CD8-positive, alpha-beta memory T cell (primary cell): ENCODE results near the gene RNU1-2. TPM values are rescaled to one million over a fixed set of nuclear protein-coding genes. Genes with fewer than 3 reads are reported as not detected.
"Not testable (repeated sequence)": the region's sequence is repeated elsewhere in the genome, so short reads cannot be mapped to it uniquely, and the experiment has no call there.

ENCODE experiments used
- CTCF ChIA-PET: fragments of 350-600 bp; sonication (Branson Sonifier 250); formaldehyde crosslinking; loops from one replicate; lab custom pipeline; 2021; ENCODE audit warnings: antibody characterized with exemption; lab: Charles Lee
- POLR2A ChIA-PET: fragments of 350-600 bp; sonication (Branson Sonifier 250); formaldehyde crosslinking; loops from one replicate; lab custom pipeline; 2021; ENCODE audit warnings: antibody characterized with exemption; lab: Charles Lee
- DNase-seq, 5 donors: peaks; one replicate each; pipeline versions ENCODE4 v3.0.0 to v3.0.0-alpha.2; 2020 to 2022; ENCODE audit warnings: mixed read lengths in 1 of 5
- H3K27ac ChIP-seq: one replicate; pipeline ENCODE4 v1.7.0; 2013; ENCODE audit warnings: low read depth, mild to moderate bottlenecking, low read length, moderate library complexity
- H3K27me3 ChIP-seq: 2 replicates; pipeline ENCODE4 v1.7.0; 2013; ENCODE audit warnings: low read length, mild to moderate bottlenecking; ENCODE audit not compliant: insufficient read depth, poor library complexity, severe bottlenecking
- H3K36me3 ChIP-seq: 2 replicates; pipeline ENCODE4 v1.7.0; 2013; ENCODE audit warnings: mild to moderate bottlenecking, low read length, moderate library complexity; ENCODE audit not compliant: insufficient read depth
- H3K4me1 ChIP-seq: 2 replicates; pipeline ENCODE4 v1.7.0; 2013; ENCODE audit warnings: mild to moderate bottlenecking, low read length, moderate library complexity; ENCODE audit not compliant: insufficient read depth
- H3K4me3 ChIP-seq: 2 replicates; pipeline ENCODE4 v1.7.0; 2013; ENCODE audit warnings: mild to moderate bottlenecking, low read length
- H3K9me3 ChIP-seq: 2 replicates; pipeline ENCODE4 v1.7.0; 2013; ENCODE audit warnings: mild to moderate bottlenecking, low read length
- H3K27ac Mint-ChIP-seq, 8 donors: one replicate each; pipeline ENCODE4 v1.8.0; 2020 to 2021; ENCODE audit warnings: mixed read lengths in 8 of 8, mild to moderate bottlenecking in 6 of 8, inconsistent platforms in 3 of 8, moderate library complexity in 3 of 8
- H3K27me3 Mint-ChIP-seq, 2 donors: one replicate each; pipeline ENCODE4 v1.8.0; 2020 to 2021; ENCODE audit warnings: mixed read lengths in 2 of 2, mild to moderate bottlenecking in 1 of 2, moderate library complexity in 1 of 2
- H3K36me3 Mint-ChIP-seq, 3 donors: one replicate each; pipeline ENCODE4 v1.8.0; 2020 to 2021; ENCODE audit warnings: mixed read lengths in 3 of 3, inconsistent platforms in 1 of 3, mild to moderate bottlenecking in 1 of 3
- H3K4me1 Mint-ChIP-seq, 3 donors: one replicate each; pipeline ENCODE4 v1.8.0; 2020 to 2021; ENCODE audit warnings: mixed read lengths in 3 of 3, inconsistent platforms in 1 of 3, mild to moderate bottlenecking in 1 of 3
- H3K4me3 Mint-ChIP-seq, 7 donors: one replicate each; pipeline ENCODE4 v1.8.0; 2020 to 2021; ENCODE audit warnings: mixed read lengths in 7 of 7, mild to moderate bottlenecking in 6 of 7, moderate library complexity in 4 of 7, inconsistent platforms in 2 of 7
- H3K9me3 Mint-ChIP-seq, 5 donors: one replicate each; pipeline ENCODE4 v1.8.0; 2020 to 2022; ENCODE audit warnings: mixed read lengths in 5 of 5, mild to moderate bottlenecking in 3 of 5, moderate library complexity in 2 of 5, inconsistent platforms in 1 of 5
- polyA plus RNA-seq: library from polyadenylated mRNA; unstranded; fragments of 300-500 nt; fragmentation: Illumina TruSeq; gene quantifications from one replicate; pipeline ENCODE4 v1.2.3, GENCODE V29; 2021
- total RNA-seq, 2 experiments: library from RNA; stranded (reverse); gene quantifications; one replicate each; pipeline ENCODE4 v1.2.3, GENCODE V29; 2021

Gene RNU1-2
- total and polyA plus RNA-seq, 3 experiments from 2014 or later, result 1,293 to 1,300 TPM; not detected in 1

- H3K9me3 ChIP-seq, POLR2A ChIA-PET, H3K27ac ChIP-seq, H3K27me3 Mint-ChIP-seq, H3K27me3 ChIP-seq, H3K9me3 Mint-ChIP-seq, CTCF ChIA-PET, H3K36me3 Mint-ChIP-seq, H3K4me3 ChIP-seq, DNase-seq, H3K36me3 ChIP-seq: not testable (repeated sequence)
- Mint-ChIP-seq H3K4me1 (peaks cover 32 to 57% (median 52%) of the 10 kb centered on the region in 3 donors), H3K4me3 (peak overlapping the region in 4 of 7 donors; percentile 13 to 82 (median 58)), H3K27ac (peak overlapping the region in 4 of 8 donors; percentile 57 to 100 (median 86))
- H3K4me1 ChIP-seq, result peaks cover 21% of the 10 kb centered on the region
These were observed 2.0 kb upstream of the RNU1-2 start for GRCh38 chr1:16893796-16894195.

- peak overlapping the region in 4 of 7 donors; percentile 23 to 82 (median 54) for H3K4me3 Mint-ChIP-seq
- H3K36me3 Mint-ChIP-seq, H3K27ac ChIP-seq, H3K4me3 ChIP-seq, H3K36me3 ChIP-seq, DNase-seq, H3K27me3 ChIP-seq, CTCF ChIA-PET, H3K9me3 ChIP-seq, POLR2A ChIA-PET, H3K9me3 Mint-ChIP-seq, H3K27me3 Mint-ChIP-seq: not testable (repeated sequence)
- H3K27ac Mint-ChIP-seq, result peak overlapping the region in 7 of 8 donors; percentile 91 to 100 (median 100)
- peaks cover 19% of the 10 kb centered on the region for H3K4me1 ChIP-seq
- H3K4me1 Mint-ChIP-seq, result peaks cover 27 to 53% (median 46%) of the 10 kb centered on the region in 3 donors
These were observed 1.4 kb upstream of the RNU1-2 start for GRCh38 chr1:16894338-16894737.

DNA sequence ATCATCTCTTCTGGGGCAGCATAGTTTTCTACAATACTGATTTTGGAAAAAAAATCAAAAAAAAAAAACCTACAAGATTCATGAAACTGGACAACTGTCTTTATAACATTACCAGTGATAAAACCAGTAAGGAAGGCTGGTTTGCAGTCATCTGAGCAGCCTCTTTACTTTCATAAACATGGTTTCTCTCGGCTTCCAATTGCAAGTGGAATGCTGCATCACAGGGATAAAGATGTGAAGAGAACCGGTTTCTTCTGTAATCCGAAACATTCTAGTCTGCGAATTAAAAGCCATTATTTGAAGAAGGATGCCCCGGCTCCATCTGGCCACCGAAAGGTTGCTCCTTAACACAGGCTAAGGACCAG lies 565 bp upstream of the RNU1-2 start:
- Mint-ChIP-seq H3K27ac (peak overlapping the region; percentile 91 to 100 (median 100)), H3K4me1 (peaks cover 20 to 44% (median 38%) of the 10 kb centered on the region in 3 donors), H3K4me3 (peak overlapping the region; percentile 53 to 92 (median 82))
- Histone ChIP-seq H3K4me1 (peaks cover 13% of the 10 kb centered on the region), H3K4me3 (peak overlapping the region; percentile 18), H3K27ac (peak overlapping the region; percentile 94)
- CTCF ChIA-PET, POLR2A ChIA-PET, DNase-seq, H3K36me3 ChIP-seq, H3K36me3 Mint-ChIP-seq, H3K27me3 Mint-ChIP-seq, H3K9me3 Mint-ChIP-seq, H3K9me3 ChIP-seq, H3K27me3 ChIP-seq: not testable (repeated sequence)

GRCh38 chr1:16896316-16897055 lies 706 bp downstream of the RNU1-2 start:
- peak; percentile 35 to 71 (median 66) for DNase-seq
- peaks cover 21% of the 10 kb centered on the region for H3K4me1 ChIP-seq
- CTCF ChIA-PET, H3K36me3 ChIP-seq, H3K27me3 ChIP-seq, H3K9me3 ChIP-seq, H3K36me3 Mint-ChIP-seq, H3K27me3 Mint-ChIP-seq, H3K9me3 Mint-ChIP-seq: not testable (repeated sequence)
- peaks cover 28 to 51% (median 47%) of the 10 kb centered on the region in 3 donors for H3K4me1 Mint-ChIP-seq
- POLR2A ChIA-PET, result interaction anchor here (1.7 kb wide), 1 partner anchor 9 kb away, joined by 10 read pairs; no protein-coding TSS in a partner anchor
- H3K27ac Mint-ChIP-seq, result peak overlapping the region; percentile 93 to 100 (median 100)
- H3K4me3 ChIP-seq, result peak overlapping the region; percentile 60
- H3K27ac ChIP-seq, result peak overlapping the region; percentile 94
- H3K4me3 Mint-ChIP-seq, result peak overlapping the region; percentile 69 to 92 (median 82)

DNA sequence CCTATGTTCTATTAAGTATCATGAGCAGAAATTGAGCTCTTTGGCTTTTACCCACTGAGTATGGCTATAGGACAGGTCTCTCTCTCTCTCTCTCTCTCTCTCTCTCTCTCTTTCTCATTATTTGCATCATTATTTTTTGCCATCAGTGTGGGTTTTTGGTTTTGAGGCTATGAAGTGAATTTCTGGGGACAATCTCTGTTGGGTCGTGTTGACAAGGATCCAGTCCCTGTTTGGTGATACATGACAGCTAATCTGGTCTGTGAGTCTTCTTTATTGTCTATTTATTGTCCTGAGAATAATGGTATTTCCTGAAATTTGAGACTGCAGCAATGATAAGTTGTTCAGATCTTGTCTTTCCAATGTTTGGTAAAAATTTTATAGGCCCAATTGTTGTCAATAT lies 1.9 kb downstream of the RNU1-2 start:
- DNase-seq, POLR2A ChIA-PET, H3K9me3 Mint-ChIP-seq, H3K27me3 Mint-ChIP-seq, CTCF ChIA-PET, H3K9me3 ChIP-seq, H3K36me3 Mint-ChIP-seq, H3K4me3 ChIP-seq, H3K36me3 ChIP-seq, H3K27me3 ChIP-seq, H3K27ac ChIP-seq: not testable (repeated sequence)
- H3K27ac Mint-ChIP-seq, result peak overlapping the region in 7 of 8 donors; percentile 35 to 100 (median 87)
- H3K4me1 ChIP-seq, result peaks cover 27% of the 10 kb centered on the region
- peak overlapping the region; percentile 12 to 79 (median 36) for H3K4me3 Mint-ChIP-seq
- H3K4me1 Mint-ChIP-seq, result peaks cover 32 to 55% (median 52%) of the 10 kb centered on the region in 3 donors

DNA sequence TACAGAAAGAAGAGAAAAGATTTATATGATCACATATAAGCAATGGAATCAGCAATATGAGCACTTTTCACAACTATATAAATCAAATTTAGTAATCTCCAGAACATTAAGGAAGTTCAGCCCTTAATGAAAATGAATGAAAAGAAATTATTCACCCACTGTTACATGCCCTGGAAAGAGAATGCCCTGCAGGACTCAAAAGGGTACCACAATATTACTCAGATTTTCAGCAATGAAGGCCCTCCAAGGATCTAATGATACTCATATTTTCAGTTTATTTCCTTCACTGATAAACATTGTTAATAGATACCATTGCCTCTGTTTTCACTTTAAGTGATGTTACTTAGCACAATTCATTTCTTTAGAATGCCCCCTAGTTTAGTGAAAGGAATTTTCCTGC lies 2.5 kb downstream of the RNU1-2 start:
- H3K27me3 Mint-ChIP-seq, DNase-seq, H3K9me3 Mint-ChIP-seq, POLR2A ChIA-PET, H3K27me3 ChIP-seq, H3K36me3 Mint-ChIP-seq, CTCF ChIA-PET, H3K36me3 ChIP-seq, H3K9me3 ChIP-seq, H3K4me3 ChIP-seq, H3K27ac ChIP-seq: not testable (repeated sequence)
- H3K4me1 ChIP-seq, result peaks cover 33% of the 10 kb centered on the region
- Mint-ChIP-seq H3K4me3 (peak overlapping the region in 2 of 7 donors; percentile 54 to 79), H3K27ac (peak overlapping the region in 4 of 8 donors; percentile 21 to 95 (median 65)), H3K4me1 (peaks cover 32 to 55% (median 52%) of the 10 kb centered on the region in 3 donors)

- not testable (repeated sequence) for H3K27me3 Mint-ChIP-seq
These were observed 3.2 kb downstream of the RNU1-2 start for GRCh38 chr1:16899020-16899419.

GRCh38 chr1:16900751-16901150 lies 5.0 kb downstream of the RNU1-2 start:
- CTCF ChIA-PET, result no interaction called here
- Mint-ChIP-seq H3K36me3 (peaks cover 0 to 3% (median 0%) of the 10 kb centered on the region in 3 donors), H3K4me3 (peak overlapping the region in 2 of 7 donors; percentile 24 to 30), H3K4me1 (peaks cover 29 to 41% (median 41%) of the 10 kb centered on the region in 3 donors), H3K27me3 (peaks cover 0 to 10% of the 10 kb centered on the region in 2 donors), H3K27ac (peak overlapping the region in 3 of 8 donors; percentile 35 to 87 (median 66)), H3K9me3 (no peaks in the 10 kb centered on the region)
- H3K9me3 ChIP-seq, result no peaks in the 10 kb centered on the region
- H3K27me3 ChIP-seq, result no peaks in the 10 kb centered on the region
- peaks cover 44% of the 10 kb centered on the region for H3K4me1 ChIP-seq
- H3K27ac ChIP-seq, result no peak overlapping the region
- DNase-seq, result no peak
- POLR2A ChIA-PET, result no interaction called here
- no peaks in the 10 kb centered on the region for H3K36me3 ChIP-seq
- no peak overlapping the region for H3K4me3 ChIP-seq

More at GRCh38 chr1:16899020-16899419, 3.2 kb downstream of the RNU1-2 start:
- DNase-seq, CTCF ChIA-PET, H3K27me3 ChIP-seq, POLR2A ChIA-PET, H3K9me3 Mint-ChIP-seq, H3K27ac ChIP-seq, H3K36me3 ChIP-seq, H3K4me3 Mint-ChIP-seq, H3K9me3 ChIP-seq, H3K36me3 Mint-ChIP-seq, H3K4me3 ChIP-seq: not testable (repeated sequence)
- peak overlapping the region in 1 of 8 donors; percentile 21 for H3K27ac Mint-ChIP-seq
- H3K4me1 ChIP-seq, result peaks cover 38% of the 10 kb centered on the region
- H3K4me1 Mint-ChIP-seq, result peaks cover 32 to 55% (median 52%) of the 10 kb centered on the region in 3 donors
